GM18951 (cell line): ENCODE data around the gene DNASE1L1.

Experiments
- POLR2A ChIP-seq: IDR thresholded peaks from 4 replicates; pipeline ENCODE4 v1.6.1; 2011; ENCODE audit warnings: mild to moderate bottlenecking; ENCODE audit not compliant: insufficient read length, insufficient read depth; ENCODE audit errors: extremely low read depth
- in situ Hi-C: fragments of 300-500 bp; cut with MboI; formaldehyde crosslinking; loops from one replicate; pipeline ENCODE4 v1.12.0; 2022; ENCODE audit warnings: low sequenced_read_pairs, mixed read lengths, inconsistent platforms; ENCODE audit not compliant: unreplicated experiment

DNASE1L1 gene

DNA sequence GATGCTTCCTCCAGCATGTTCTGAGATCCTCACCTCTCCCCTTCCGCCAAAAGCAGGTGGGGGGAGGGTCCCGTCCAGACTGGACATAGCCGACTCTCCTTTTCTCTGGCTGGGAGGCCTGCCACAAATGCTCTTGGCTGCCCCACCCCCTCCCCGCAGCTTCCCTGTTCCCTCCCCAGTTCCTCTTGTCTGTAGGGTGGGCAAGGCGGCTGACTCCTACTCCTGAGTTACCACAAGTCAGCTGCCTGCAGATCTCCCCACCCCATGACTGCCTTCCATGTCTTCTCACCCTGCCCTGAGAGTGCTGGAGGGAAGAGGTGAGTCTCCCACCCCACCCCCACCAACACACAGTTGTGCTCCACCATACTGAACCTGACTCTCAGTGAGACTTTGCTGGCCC, 22.3 kb upstream of the DNASE1L1 start:
- in situ Hi-C loops, result no loop called here
- no peak for TF ChIP-seq POLR2A

DNA sequence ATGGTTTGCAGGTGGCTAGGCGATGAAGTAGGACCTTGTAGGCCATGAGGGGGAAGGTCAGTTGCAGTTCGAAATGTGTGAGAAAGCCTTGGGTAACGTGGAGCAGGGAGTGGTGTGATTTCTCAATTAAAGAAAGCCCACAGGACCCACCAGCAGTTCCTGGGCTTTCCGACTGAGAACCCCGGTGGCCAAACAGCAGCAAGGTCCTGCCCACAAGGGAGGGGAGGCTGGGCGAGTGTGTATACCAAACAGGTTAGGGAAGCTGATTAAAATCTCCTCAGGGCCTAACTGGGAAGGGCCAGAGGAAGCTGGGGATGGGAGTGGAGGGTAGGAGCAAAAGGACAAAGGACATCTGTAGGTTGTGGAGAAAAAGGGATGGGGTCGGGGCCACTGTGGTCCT, 21.9 kb upstream of the DNASE1L1 start:
- TF ChIP-seq POLR2A, result no peak
- in situ Hi-C loops, result no loop called here

DNA sequence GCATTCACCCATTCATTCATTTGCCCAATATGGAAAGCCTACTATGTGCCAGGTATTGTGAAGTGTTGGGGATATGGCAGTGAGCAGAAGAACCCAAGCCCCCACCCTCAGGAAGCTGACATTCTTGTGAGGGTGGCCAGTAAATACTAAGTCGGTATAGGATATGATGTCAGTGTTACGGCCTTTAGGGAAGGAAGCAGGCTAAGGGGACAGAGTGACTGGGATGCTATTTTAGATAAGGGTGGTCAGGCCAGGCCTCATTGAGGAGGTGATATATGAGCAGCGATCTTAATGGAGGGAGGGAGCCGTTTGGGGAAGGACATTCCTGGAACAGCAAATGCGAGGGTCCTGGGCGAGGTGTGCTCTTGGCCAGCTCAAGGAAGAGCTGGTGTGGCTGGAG, 21.4 kb upstream of the DNASE1L1 start:
- in situ Hi-C loops, result no loop called here

DNA sequence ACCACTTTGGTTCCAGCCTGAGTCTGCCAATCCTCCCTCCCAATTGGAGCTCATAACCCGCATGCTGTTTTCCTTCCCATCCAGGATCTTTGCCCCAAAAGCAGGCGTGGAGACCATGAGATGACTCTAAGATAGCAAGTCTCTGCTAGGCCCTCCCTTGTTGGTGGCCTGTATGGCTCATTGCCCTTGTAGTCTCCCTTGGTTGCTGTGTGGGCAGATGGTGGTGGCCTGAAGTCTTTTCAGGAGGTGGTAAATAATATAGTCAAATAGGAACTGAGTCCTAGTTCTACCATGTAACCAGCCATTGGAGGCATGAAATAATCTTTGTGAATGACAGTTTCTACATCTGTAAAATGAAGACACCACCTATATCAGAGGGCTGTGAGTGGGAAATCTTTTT, 20.7 kb upstream of the DNASE1L1 start:
- in situ Hi-C loops, result no loop called here
- TF ChIP-seq POLR2A, result no peak

More for the DNA sequence above, 21.4 kb upstream of the DNASE1L1 start:
- TF ChIP-seq POLR2A, result no peak

DNA sequence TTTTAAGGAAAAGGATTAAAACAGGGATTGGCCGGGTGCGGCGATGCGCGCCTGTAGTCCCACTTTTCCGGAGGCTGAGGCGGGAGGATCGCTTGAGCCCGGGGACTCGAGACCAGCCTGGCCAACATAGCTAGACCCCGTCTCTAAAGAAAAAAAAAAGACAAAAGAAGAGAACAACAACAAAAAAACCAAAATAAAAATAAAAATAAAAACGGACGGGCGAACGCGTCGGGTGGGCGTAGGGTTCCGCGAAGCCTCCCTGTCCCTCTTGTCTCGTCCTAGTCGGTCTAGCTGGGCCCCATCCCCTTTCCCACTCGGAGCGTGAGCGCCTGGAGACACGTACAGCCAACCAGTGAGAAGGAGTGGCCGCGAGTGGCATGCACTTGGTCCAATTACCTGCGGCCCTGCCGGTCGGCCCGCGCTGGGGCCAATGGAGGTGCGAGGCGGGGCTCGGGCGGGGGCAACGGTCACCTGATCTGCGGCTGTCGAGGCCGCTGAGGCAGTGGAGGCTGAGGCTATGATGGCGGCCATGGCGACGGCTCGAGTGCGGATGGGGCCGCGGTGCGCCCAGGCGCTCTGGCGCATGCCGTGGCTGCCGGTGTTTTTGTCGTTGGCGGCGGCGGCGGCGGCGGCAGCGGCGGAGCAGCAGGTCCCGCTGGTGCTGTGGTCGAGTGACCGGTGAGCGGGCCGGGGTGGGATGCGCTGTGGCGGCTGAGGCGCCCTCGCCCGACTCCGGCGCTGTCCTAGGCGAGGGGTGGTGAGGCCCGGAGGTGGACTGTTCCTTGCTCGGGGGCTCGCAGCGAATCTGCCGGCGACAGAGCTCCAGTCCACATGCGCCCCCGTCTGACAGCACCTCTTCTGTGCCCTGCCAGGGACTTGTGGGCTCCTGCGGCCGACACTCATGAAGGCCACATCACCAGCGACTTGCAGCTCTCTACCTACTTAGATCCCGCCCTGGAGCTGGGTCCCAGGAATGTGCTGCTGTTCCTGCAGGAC, 19.4 kb upstream of the DNASE1L1 start, which contains the start of gene ATP6AP1:
Gene ATP6AP1 (plus strand): TSS at position 502 of the 996 bp plus-strand sequence. CDS start 16 bp downstream, at position 518.
- in situ Hi-C loops, result no loop called here
- peak; percentile 68 for TF ChIP-seq POLR2A

DNA sequence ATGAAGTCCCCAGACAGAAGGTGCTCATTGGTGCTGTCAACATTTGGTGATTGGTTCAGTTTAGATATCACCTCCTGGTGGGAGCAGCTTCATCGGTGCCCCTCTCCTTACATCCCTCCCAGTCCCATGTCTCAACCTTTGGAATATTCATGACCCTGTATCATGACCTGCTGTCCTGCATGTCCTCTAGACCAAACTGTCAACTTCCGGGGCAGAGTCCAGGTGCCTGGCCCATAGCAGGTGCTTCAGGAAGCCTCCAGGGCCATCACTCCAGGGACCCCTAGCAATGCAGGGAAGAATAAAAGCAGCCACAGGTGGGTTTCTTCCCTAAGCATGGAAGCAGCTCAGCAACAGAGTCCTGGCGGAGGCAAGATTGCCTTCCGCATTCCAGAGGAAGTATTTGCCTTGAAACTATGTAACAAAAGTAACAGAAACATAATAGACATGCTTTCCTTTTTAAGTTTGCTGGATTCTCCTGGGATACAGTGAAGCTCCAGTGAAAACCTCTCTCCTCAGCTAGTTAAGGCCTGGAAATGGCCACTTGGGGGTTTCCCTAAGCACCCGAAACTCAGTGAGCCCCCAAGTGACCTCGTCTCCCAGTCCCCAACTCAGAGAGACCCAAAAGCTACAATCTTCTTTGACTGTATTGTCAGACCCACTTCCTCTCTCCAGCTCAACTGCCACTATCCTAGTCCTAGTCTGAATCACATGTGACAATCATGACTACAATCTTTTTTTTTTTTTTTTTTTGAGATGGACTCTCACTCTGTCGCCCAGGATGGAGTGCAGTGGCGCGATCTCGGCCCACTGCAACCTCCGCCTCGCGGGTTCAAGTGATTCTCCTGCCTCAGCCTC, 18.1 kb upstream of the DNASE1L1 start:
- in situ Hi-C loops, result no loop called here
- no peak for TF ChIP-seq POLR2A

DNA sequence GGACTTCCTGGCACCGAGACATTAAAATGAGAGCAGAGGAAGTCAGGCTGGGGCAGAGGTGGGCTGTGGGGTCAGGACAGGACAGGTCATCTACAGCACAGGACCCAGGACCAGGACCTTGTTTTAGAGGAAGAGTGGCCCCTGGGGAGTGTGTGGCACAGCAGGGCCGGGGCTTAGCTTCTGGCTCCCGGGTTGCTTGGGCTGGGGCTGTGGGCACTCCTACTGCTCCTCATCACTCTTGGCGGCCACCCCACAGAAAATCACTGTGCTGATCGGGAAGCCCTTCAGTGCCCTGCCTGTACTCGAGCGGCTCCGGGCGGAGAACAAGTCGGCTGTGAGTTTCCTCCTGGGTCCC, 11.3 kb upstream of the DNASE1L1 start:
- TF ChIP-seq POLR2A, result no peak
- in situ Hi-C loops, result no loop called here

DNA sequence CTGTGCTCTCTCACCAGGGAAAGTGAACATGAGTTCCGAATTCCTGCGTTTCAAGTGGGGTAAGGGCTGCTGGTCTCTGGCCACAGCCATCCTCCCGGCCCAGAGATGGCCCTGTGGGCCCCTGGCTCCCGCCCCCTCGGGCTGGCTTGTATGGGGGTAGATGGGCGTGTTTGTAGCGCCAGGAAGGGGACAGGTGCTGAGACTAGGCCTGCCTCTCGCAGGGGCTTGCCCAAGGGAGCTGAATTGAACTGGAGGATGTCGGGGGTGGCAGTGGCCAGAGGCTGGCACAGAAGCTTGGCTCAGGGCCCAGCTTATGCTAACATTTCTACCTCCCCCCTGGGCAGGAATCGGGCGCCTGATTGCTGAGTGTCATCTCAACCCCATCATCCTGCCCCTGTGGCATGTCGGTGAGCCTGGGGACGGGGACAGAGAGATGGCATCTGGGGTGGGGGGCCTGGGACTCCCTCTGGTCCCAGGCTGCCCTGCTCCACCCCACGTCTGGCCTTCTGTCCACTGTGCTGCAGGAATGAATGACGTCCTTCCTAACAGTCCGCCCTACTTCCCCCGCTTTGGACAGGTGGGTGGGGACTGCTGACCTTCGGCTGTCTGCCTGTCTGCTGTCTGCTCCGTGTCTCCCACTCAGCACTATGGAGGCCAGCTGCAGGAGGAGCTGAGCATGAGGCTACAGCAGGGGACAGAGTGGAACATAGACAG, 10.8 kb upstream of the DNASE1L1 start:
- in situ Hi-C loops, result no loop called here

DNA sequence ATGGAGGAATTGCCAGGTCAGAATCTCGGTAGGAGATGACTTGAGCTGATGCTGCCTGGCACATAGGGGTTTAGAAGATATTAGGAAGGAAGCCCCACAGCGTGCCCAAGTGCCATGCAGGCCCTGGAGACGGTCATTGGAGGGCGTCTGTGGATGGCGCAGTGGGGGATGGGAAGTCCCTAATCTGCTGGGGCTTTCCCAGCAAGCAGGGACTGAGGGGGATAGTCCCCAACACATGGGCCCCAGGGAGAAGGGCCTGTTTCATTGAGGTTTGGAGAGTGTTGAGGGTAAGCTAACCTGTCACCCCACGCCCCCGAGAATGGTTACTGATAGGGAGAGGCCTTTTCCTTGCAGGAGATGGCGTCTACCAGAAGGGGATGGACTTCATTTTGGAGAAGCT, 10.1 kb upstream of the DNASE1L1 start:
- in situ Hi-C loops, result no loop called here
- no peak for TF ChIP-seq POLR2A

More for the DNA sequence above, 10.8 kb upstream of the DNASE1L1 start:
- TF ChIP-seq POLR2A, result no peak

DNA sequence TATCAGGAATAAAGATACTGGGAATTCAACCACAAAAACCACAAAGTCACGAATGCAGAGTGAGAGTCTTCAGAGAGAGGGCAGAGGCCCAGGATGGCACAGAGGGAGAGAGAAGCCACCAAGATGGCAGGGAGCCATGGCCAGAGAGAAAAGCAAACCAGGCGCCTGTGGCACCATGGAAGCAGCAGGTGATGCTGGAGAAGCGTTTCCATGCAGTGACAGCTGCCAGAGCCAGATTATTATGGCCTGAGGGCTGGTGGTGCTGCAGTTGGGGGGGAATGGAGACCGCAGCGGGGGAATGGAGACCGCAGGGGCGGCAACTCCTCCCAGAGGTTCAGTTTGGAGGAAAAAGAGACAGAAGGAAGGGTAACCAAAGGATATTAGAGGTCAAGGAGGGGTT, 8.1 kb upstream of the DNASE1L1 start:
- TF ChIP-seq POLR2A, result no peak
- in situ Hi-C loops, result no loop called here

DNA sequence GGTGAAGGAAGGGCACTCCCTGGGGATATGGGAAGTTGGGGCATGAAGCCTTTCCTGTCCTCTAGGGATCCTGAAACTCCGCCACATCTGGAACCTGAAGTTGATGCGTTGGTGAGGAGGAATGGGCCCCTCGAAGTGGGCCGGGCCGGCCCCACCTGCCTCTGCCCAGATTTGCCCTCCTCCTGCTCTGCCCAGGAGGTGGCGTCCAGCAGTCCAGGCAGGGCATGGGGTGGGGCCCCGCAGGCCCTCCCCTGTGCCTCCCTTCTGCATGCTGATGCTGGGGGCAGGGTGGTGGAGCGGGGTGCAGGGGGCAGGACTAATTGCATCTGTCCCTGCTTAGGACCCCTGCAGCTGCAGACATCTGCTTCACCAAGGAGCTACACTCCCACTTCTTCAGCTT, 4.1 kb upstream of the DNASE1L1 start:
- in situ Hi-C loops, result no loop called here
- no peak for TF ChIP-seq POLR2A

DNA sequence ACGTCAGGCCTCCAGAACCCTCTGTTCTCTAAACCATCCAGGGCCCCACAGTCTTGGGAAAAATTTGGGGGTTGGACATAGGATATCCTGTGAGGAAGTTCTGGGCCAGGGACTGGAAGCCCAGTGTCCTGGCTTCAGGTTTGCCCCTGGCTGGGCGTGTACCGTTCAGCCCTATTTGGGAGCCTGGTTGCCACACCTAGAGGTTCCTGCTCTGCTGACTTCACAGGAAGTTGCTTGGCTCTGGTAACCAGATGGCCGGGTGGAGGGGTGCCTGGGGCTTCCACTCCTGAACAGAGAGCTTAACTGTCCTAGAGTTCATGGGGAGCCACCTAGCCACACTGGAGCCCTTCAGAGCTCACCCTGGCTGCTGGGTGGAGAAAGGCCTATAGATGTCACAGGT, 3.4 kb upstream of the DNASE1L1 start:
- TF ChIP-seq POLR2A, result no peak
- in situ Hi-C loops, result no loop called here

DNA sequence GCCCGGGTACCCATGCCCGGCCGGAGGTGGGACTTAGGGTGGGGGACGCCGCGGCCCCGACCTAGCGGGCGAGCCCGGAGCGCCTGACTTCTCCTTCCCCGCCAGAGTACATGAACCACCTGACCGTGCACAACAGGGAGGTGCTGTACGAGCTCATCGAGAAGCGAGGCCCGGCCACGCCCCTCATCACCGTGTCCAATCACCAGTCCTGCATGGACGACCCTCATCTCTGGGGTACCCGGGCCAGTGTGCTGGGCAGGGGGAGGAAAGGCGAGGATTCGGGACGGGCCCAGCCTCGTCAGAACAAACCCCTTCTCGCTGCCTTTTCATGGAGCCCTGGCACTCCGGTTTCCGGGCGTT, 2.9 kb upstream of the DNASE1L1 start:
- TF ChIP-seq POLR2A, result peak; percentile 38
- in situ Hi-C loops, result no loop called here
